Erythroblast (primary cell): ENCODE measurements around the gene DLL1.

Source experiments
- GATA1 ChIP-seq: IDR thresholded peaks from 2 replicates; pipeline ENCODE4 v1.6.1; 2011; ENCODE audit warnings: low read depth, mild to moderate bottlenecking, control low read depth, low read length, moderate library complexity
- POLR2A ChIP-seq: IDR thresholded peaks from 2 replicates; pipeline ENCODE4 v1.6.1; 2011; ENCODE audit warnings: mild to moderate bottlenecking, low read length

- TF ChIP-seq POLR2A (no peak), GATA1 (no peak)
These were observed 15.0 kb upstream of the DLL1 start for GRCh38 chr6:170305805-170306323.
